ENCODE results near the gene UIMC1. TPM values are rescaled to one million over a fixed set of nuclear protein-coding genes. Genes with fewer than 3 reads are reported as not detected.
A peak's percentile ranks its signal among the peaks of the same experiment; 100 is the strongest.
"Not testable (repeated sequence)": the region's sequence is repeated elsewhere in the genome, so short reads cannot be mapped to it uniquely, and the experiment has no call there.

UIMC1 gene
- total RNA-seq: 83.5 and 98.1 TPM in 2 replicates
- total RNA-seq (2013): 57.5 TPM
- 49.2 and 55.3 TPM in 2 replicates for polyA plus RNA-seq
- 27.4 and 36.6 TPM in 2 replicates for polyA minus RNA-seq

DNA sequence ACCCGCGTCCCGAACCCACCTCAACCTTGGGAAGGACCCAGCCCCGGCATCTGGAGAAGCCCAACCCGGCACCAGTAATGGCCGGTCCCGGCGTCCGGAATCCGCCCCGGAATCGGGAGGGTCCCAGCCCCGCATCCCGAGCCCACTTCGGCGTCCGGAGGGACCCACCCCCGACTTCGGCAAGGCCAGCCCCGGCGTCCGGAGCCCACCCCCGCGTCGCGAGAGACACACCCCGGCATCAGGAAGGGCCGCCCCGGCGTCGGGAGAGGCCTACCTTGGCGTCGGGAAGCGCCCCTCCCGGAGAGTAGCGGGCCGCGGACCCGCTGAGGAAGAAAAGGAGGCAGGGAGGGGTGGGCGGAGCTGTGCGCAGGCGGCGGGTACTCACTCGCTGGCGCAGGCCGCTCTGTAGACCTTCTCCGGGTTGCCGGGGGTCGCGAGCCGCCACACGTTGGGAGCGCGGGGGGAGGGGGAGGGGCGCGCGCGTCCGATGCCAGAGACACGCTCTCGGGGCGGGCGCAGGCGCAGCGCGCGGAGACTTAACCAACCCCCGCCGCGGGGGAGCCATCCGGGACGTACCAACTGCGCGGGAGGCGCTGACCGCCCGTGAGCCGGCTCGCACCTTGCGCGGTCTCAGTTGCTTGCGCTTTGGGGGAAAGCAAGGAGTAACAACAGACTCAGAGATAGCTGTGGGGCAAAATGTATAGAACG is at the start of gene UIMC1:
Gene UIMC1, minus strand, starts transcription at position 515 of the 708 bp plus-strand sequence. CDS start 24,164 bp downstream, outside the sequence.
- Histone ChIP-seq H3K36me3 (replicated peaks in 1 of 2; ENCODE audit: control extremely low read depth in 1 of 2, control insufficient read depth in 1 of 2, extremely low read depth in 1 of 2, insufficient read depth in 2 of 2, low read length in 1 of 2) (peaks cover 0 to 3% of the 10 kb centered on the region in 2 experiments), H2AFZ (ENCODE audit: insufficient read depth, low read depth, low read length, poor library complexity, severe bottlenecking) (peak within 1 kb of the TSS; percentile 93), H3K4me3 (ENCODE audit: control extremely low read depth in 1 of 5, extremely low read depth in 1 of 5, insufficient read depth in 1 of 5, low read depth in 2 of 5, low read length in 4 of 5) (peak within 1 kb of the TSS; percentile 74 to 100 (median 95)), H4K20me1 (ENCODE audit: control insufficient read depth, insufficient read depth, low read length, poor library complexity, severe bottlenecking) (peaks cover 31% of the 10 kb centered on the region), H3K9ac (ENCODE audit: low read length) (peak within 1 kb of the TSS; percentile 96), H3K4me1 (ENCODE audit: control insufficient read depth in 2 of 2, insufficient read depth in 2 of 2, low read length in 2 of 2) (peaks cover 19 to 29% of the 10 kb centered on the region in 2 donors), H3K27ac (ENCODE audit: low read length in 2 of 2) (peak within 1 kb of the TSS; percentile 90 to 94), H3K79me2 (ENCODE audit: control insufficient read depth, insufficient read depth, low read length) (peaks cover 59% of the 10 kb centered on the region), H3K4me2 (replicated peaks; ENCODE audit: low read depth, low read length, poor library complexity, severe bottlenecking) (peak within 1 kb of the TSS; percentile 87), H3K27me3 (replicated peaks in 1 of 4; ENCODE audit: control extremely low read depth in 1 of 4, control insufficient read depth in 3 of 4, insufficient read depth in 4 of 4, low read length in 3 of 4) (no peaks in the 10 kb centered on the region), H3K9me3 (ENCODE audit: control extremely low read depth in 1 of 3, control insufficient read depth in 2 of 3, insufficient read depth in 1 of 3, low read length in 2 of 3) (peaks cover 0 to 7% (median 0%) of the 10 kb centered on the region in 3 donors)
- peaks cover 32% of the 10 kb centered on the region for H3K4me1 Mint-ChIP-seq
- ChIA-PET POLR2A (interaction anchor here (0.7 to 1.4 kb wide), 7 partner anchors 10 to 126 kb away, joined by 3 to 9 read pairs (median 4); partner anchors contain the start of gene ZNF346), CTCF (interaction anchor here (0.6 to 3.1 kb wide), 5 partner anchors 11 to 24 kb away, joined by 3 to 23 read pairs (median 5); partner anchors contain the start of gene ZNF346)
- no peak for TF ChIP-seq EZH2 (IDR thresholded peaks at IDR 0.05; ENCODE audit: borderline replicate concordance, insufficient read depth, low read depth, low read length, poor library complexity, severe bottlenecking)
- TF ChIP-seq, protein P1, sequence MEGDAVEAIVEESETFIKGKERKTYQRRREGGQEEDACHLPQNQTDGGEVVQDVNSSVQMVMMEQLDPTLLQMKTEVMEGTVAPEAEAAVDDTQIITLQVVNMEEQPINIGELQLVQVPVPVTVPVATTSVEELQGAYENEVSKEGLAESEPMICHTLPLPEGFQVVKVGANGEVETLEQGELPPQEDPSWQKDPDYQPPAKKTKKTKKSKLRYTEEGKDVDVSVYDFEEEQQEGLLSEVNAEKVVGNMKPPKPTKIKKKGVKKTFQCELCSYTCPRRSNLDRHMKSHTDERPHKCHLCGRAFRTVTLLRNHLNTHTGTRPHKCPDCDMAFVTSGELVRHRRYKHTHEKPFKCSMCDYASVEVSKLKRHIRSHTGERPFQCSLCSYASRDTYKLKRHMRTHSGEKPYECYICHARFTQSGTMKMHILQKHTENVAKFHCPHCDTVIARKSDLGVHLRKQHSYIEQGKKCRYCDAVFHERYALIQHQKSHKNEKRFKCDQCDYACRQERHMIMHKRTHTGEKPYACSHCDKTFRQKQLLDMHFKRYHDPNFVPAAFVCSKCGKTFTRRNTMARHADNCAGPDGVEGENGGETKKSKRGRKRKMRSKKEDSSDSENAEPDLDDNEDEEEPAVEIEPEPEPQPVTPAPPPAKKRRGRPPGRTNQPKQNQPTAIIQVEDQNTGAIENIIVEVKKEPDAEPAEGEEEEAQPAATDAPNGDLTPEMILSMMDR (IDR thresholded peaks at IDR 0.05): no peak
- peak within 1 kb of the TSS; percentile 96 for H3K4me3 Mint-ChIP-seq
- no peaks in the 10 kb centered on the region for H3K27me3 Mint-ChIP-seq
- no peaks in the 10 kb centered on the region for H3K9me3 Mint-ChIP-seq (ENCODE audit: insufficient read depth)
- intact Hi-C loops (cut with micrococcal nuclease): loop anchor here (1.0 to 5.0 kb wide), 2 partner anchors 16 to 619 kb away; partner anchors contain the start of genes HIGD2A, NOP16 and ZNF346
- peak within 1 kb of the TSS; percentile 96 for H3K27ac Mint-ChIP-seq
- DNase-seq (peak; percentile 96), ATAC-seq (ENCODE audit: low read depth) (peak; percentile 90)
- under 1% methylated on average over 80 of the region's 83 CpGs for WGBS (ENCODE audit: insufficient coverage)

DNA sequence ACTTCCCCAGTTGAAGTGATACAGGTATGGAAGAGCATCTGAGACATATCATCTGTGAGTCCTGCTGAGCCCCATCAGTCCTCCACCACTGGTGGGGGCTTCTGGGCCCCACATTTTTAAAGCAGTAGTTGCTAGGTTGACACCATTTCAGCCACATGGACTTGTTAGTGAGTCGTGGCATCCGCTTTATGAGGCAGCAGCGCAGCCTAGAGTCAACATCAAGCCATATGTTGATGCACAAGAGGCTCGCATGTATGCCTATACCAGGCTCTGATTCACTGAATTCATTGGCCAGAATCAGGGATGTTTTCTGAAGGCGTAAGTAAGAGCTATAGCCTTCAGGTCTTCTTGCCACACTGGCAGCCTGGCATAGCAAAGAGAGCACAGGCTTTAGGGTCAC is 42.7 kb upstream of the UIMC1 start:
- CTCF ChIA-PET: interaction anchor here (1.5 kb wide), 1 partner anchor 22 kb away, joined by 6 read pairs; no protein-coding TSS in a partner anchor
- POLR2A ChIA-PET: no interaction called here
- intact Hi-C loops (cut with micrococcal nuclease): no loop called here

DNA sequence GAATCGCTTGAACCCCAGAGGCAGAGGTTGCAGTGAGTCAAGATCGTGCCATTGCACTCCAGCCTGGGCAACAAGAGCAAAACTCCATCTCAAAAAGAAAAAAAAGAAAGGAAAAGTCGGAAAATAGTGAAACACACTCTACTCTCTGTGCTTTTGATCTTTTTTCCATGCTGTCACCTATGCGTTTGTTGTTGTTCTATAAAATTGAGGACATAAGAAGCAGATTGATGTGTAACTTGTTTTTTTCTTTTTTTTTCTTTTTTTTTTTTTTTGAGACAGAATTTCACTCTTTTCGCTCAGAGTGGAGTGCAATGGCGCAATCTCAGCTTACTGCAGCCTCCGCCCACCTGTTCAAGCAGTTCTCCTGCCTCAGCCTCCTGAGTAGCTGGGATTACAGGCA is 42.0 kb upstream of the UIMC1 start:
- H3K27ac Mint-ChIP-seq: not testable (repeated sequence)

More for the DNA sequence above, 42.7 kb upstream of the UIMC1 start:
- Histone ChIP-seq H4K20me1 (ENCODE audit: control insufficient read depth, insufficient read depth, low read length, poor library complexity, severe bottlenecking) (no peaks in the 10 kb centered on the region), H3K27me3 (replicated peaks in 1 of 4; ENCODE audit: control extremely low read depth in 1 of 4, control insufficient read depth in 3 of 4, insufficient read depth in 4 of 4, low read length in 3 of 4) (no peaks in the 10 kb centered on the region), H3K4me1 (ENCODE audit: control insufficient read depth in 2 of 2, insufficient read depth in 2 of 2, low read length in 2 of 2) (no peaks in the 10 kb centered on the region), H3K4me3 (ENCODE audit: control extremely low read depth in 1 of 5, extremely low read depth in 1 of 5, insufficient read depth in 1 of 5, low read depth in 2 of 5, low read length in 4 of 5) (no peak overlapping the region), H3K36me3 (replicated peaks in 1 of 2; ENCODE audit: control extremely low read depth in 1 of 2, control insufficient read depth in 1 of 2, extremely low read depth in 1 of 2, insufficient read depth in 2 of 2, low read length in 1 of 2) (peaks cover 1 to 51% of the 10 kb centered on the region in 2 experiments), H3K4me2 (replicated peaks; ENCODE audit: low read depth, low read length, poor library complexity, severe bottlenecking) (no peak overlapping the region), H3K79me2 (ENCODE audit: control insufficient read depth, insufficient read depth, low read length) (no peaks in the 10 kb centered on the region), H2AFZ (ENCODE audit: insufficient read depth, low read depth, low read length, poor library complexity, severe bottlenecking) (no peak overlapping the region), H3K9me3 (ENCODE audit: control extremely low read depth in 1 of 3, control insufficient read depth in 2 of 3, insufficient read depth in 1 of 3, low read length in 2 of 3) (no peaks in the 10 kb centered on the region), H3K9ac (ENCODE audit: low read length) (no peak overlapping the region), H3K27ac (ENCODE audit: low read length in 2 of 2) (no peak overlapping the region)
- WGBS (ENCODE audit: insufficient coverage): over 99% methylated on average over 5 of the region's 5 CpGs
- Mint-ChIP-seq H3K4me3 (no peak overlapping the region), H3K27me3 (no peaks in the 10 kb centered on the region), H3K27ac (no peak overlapping the region), H3K4me1 (no peaks in the 10 kb centered on the region), H3K9me3 (ENCODE audit: insufficient read depth) (no peaks in the 10 kb centered on the region)
- TF ChIP-seq EZH2 (IDR thresholded peaks at IDR 0.05; ENCODE audit: borderline replicate concordance, insufficient read depth, low read depth, low read length, poor library complexity, severe bottlenecking): no peak
- no peak for ATAC-seq (ENCODE audit: low read depth)
- no peak for DNase-seq

More for the DNA sequence above, 42.0 kb upstream of the UIMC1 start:
- H3K79me2 ChIP-seq (ENCODE audit: control insufficient read depth, insufficient read depth, low read length); H3K9me3 Mint-ChIP-seq (ENCODE audit: insufficient read depth); H4K20me1 ChIP-seq (ENCODE audit: control insufficient read depth, insufficient read depth, low read length, poor library complexity, severe bottlenecking); H3K27me3 ChIP-seq (replicated peaks in 1 of 4; ENCODE audit: control extremely low read depth in 1 of 4, control insufficient read depth in 3 of 4, insufficient read depth in 4 of 4, low read length in 3 of 4); H3K4me2 ChIP-seq (replicated peaks; ENCODE audit: low read depth, low read length, poor library complexity, severe bottlenecking); H3K9me3 ChIP-seq (ENCODE audit: control extremely low read depth in 1 of 3, control insufficient read depth in 2 of 3, insufficient read depth in 1 of 3, low read length in 2 of 3); CTCF ChIA-PET; H2AFZ ChIP-seq (ENCODE audit: insufficient read depth, low read depth, low read length, poor library complexity, severe bottlenecking); ATAC-seq (ENCODE audit: low read depth); H3K9ac ChIP-seq (ENCODE audit: low read length); H3K27me3 Mint-ChIP-seq; DNase-seq; POLR2A ChIA-PET; intact Hi-C loops (cut with micrococcal nuclease); H3K27ac ChIP-seq (ENCODE audit: low read length in 2 of 2); H3K4me3 Mint-ChIP-seq; H3K4me1 Mint-ChIP-seq; H3K4me1 ChIP-seq (ENCODE audit: control insufficient read depth in 2 of 2, insufficient read depth in 2 of 2, low read length in 2 of 2); H3K4me3 ChIP-seq (ENCODE audit: control extremely low read depth in 1 of 5, extremely low read depth in 1 of 5, insufficient read depth in 1 of 5, low read depth in 2 of 5, low read length in 4 of 5): not testable (repeated sequence)
- H3K36me3 ChIP-seq (replicated peaks in 1 of 2; ENCODE audit: control extremely low read depth in 1 of 2, control insufficient read depth in 1 of 2, extremely low read depth in 1 of 2, insufficient read depth in 2 of 2, low read length in 1 of 2): peaks cover 0 to 58% of the 10 kb centered on the region in 2 experiments
- 94% methylated on average over 5 of the region's 7 CpGs for WGBS (ENCODE audit: insufficient coverage)

Measured in B cell (primary cell).